RPMI8226 (cell line): ENCODE data around the gene SLCO3A1.
A peak's percentile ranks its signal among the peaks of the same experiment; 100 is the strongest.

Source experiments
- DNase-seq: peaks from one replicate; pipeline ENCODE4 v3.0.0-alpha.2; 2015

Gene SLCO3A1

DNA sequence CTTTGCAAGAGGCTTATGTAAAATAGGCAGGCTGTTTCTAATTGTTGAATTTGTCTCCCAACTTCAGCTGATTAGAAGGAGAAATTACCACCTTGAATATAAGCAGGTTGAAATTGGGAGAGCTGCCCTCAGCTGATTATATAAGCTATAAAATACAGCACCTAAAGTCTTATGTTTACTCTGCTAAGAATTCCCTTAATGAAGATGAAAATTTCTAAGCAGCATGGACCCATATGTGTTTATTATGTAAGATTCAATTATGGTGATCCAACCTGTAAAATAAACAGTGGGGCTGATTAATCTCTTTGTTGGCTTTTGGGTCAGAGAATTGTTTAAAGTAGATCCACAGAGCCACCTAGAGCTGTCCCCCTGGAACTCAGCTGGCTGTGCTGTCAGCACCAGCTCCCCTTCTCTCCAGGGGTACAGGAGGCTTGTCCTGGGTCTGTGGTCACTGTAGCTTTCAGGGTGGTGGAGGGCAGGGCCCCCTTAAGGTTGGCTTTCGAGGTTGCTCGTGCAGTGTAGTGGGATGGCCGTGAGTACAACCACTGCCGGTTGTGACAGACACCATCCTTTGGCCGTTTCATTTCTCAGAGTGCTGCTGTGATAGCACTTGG is 9.5 kb downstream of the SLCO3A1 start:
- DNase-seq = no peak

DNA sequence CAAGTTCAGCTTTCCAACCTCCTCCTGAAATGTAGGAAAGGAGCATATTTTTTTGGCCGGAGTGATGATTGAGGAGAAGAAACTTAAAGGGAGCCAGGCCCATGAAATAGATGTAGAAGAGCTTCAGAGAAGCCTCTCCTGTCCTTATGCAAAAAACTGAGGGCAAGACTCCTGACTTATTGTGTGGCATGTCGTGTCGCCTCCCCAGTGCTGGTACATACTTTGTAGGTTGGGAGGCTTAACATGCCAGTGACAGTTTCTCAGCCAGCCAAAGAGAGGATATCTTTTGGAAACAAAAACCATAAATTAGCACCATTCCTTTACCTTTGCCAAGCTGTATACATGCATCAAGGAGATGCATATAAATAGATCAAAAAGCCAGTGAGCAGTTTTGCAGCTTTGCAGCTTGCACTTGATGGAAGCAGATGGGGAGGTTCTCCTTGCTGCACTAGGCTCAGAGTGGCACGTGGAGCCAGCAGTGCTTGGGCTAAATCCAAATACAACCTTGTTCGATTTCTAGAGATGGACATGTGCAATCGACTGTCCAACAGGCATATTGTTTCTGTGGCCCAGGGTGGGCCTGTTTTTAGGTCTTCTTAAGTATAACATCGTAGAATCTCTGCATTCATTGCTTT is 10.2 kb downstream of the SLCO3A1 start:
- peak; percentile 57 for DNase-seq

DNA sequence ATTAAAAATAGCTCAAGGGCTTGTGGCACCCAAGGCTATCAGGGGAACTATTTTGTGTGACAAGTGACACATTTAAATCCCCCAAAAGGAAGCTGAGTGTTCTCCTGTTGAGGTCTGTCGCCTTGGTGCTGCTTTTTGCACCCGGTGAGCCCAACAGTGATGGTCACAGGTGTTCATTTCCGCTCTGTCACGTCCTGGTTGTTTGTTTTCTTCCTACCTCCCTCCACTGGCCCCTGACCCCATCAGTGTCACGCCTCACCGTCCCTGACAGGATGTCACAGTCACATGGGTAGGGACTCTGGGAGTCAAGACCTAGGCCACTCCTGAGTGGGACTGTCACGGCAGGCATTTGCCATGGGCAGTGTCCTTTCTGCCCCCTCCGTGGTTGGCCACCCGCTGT is 11.2 kb downstream of the SLCO3A1 start:
- DNase-seq = peak; percentile 52

DNA sequence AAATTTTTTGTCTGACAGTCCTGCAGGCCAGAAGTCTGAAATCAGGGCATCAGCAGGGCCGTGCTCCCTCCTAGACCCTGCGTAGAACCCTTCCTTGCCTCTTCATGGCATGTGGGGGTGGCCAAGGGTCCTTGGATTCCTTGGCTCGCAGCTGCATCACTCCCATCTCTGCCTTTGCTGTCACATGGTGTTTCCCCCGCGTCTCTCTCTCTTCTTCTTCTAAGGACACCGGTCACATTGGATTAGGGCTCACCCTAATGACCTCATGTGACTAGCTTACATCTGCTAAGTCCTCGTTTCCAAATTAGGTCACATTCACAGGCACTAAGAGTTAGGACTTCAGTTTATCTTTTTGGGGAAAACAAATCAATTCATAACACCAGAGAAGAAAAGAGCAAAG is 12.0 kb downstream of the SLCO3A1 start:
- no peak for DNase-seq

DNA sequence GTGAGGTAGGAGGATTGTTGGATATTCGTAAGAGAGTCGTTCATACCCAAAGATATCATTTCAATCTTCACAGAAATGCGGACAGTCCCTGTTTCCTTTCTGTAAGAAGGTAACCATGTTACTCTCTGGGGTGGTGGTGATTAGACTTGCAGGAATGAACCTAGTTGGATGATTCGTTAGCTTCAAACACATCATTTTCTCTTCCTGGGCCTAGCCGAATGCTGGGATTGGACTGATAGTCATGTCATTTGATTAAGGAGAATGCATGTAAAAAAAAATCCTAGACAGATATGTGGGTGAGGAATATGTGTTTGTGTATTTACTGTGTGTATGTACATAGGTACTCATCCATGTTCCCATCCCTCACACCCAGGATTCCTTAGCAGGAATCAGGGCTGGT is 12.4 kb downstream of the SLCO3A1 start:
- no peak for DNase-seq

DNA sequence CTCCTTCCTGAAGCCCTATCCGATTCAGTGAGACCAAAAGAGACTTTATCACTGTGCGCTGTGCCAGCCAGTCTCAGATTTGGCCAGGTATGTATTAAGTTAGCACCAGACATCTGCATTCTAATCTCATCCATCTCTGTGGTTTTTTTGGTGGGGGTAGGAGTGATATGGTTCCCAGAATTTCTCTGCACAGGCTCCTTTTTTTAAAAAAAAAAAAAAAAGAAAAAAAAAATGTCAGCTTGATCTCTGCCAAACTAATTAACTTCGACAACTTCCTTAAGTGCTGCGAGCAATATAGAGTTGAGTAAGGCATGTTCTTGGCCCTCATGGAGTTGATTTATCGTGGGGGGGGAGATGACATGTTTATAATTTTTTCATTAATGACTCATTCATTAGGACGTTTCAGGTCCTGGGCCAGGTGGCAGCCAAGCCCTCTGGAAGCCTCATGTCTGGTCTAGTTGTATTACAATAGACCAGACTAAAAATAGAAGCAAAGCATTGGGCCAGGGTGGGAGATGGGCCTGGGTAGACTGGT is 12.9 kb downstream of the SLCO3A1 start:
- DNase-seq = peak; percentile 64

DNA sequence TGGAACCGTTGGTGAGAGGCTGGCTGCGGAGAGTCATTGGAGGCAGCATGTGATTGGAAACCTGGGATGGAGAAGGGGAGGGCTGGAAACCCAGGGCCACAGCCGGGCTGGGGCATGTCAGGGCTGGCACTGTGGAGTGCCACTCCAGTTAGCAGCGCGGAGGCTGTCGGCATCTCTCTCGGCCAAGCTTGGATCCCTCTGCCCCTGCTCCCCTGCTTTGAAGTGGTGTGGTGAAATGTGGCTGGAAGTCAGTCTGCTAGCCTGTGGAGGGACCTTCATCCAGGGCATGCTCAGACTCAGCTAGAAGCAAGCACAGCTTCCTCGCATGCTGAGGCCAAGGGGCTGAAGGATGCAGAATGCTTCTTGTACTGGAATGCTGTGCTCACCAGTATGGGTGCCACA is 13.5 kb downstream of the SLCO3A1 start:
- DNase-seq = no peak

DNA sequence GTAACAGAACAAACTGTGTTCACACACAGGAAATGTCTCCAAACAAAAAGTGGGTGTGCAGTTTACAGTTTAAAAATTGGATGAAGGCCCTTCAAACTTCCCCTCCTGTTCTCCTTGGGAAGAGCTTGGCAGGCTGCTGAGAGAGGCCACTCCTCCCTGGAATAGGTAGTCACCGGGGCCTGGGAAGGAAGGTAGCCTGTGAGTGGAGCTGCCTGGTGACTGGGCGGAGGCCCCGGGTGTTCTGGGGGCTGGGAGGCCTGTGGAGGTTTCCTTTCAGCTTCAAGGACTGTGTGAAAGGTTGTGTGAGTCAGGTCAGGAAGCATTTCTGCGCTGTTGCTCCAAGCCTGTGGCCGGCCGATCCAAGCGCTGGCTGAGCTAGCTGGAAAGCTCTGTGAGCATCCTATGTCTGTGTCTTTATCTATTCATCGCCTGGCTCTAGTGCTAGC is 14.1 kb downstream of the SLCO3A1 start:
- DNase-seq = no peak

DNA sequence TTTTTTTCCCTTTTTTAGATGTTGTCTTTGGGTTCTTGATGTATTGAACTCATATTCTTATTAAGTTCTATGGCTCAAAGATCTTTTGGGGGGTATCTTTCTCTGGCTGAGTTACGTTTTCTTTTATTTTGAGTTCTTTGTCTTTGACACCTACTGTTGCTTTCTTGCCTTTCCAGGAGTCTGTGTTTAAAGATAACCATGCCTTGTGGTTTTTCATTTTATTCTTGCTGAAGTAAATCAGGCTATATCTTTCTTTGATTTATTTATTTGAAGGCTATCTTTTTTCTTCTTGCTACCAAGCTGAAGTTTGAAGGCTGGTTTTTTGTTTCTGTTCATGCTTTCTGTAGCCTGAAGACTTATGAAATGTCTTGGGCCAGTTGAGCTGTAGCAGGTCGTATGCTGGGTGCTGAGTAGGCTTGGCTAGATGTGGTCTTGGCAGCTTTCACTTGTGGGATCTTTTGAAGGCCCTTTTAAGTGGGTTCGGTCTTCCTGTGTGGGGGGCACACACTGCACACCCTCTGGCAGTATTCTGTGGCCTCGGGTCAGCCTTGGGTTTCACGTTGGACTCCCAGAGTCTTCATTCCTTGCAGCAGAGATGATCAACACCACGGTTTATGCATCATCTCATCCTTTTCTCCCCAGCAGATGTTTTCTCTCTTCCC is 17.5 kb downstream of the SLCO3A1 start:
- no peak for DNase-seq

DNA sequence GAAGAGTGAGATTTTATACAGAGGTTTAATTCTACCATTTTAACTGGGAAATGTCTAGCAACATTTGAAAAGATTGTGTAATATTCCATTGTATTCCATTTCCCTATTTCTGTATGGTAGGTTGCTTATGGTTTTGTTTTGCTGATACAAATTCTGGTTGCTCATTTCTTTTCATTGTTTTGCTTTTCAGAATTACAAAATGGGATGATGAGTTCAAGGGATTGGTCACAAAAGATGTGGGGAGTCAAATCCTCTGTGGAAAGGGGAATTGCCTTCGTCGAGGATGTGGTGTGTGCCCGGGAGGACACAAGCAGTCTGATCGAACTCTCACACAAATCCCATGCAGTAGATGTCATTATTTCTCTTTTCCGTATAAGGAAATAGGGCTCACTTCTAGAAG is 18.3 kb downstream of the SLCO3A1 start:
- DNase-seq = no peak

- DNase-seq = no peak
These were observed 19.0 kb downstream of the SLCO3A1 start for GRCh38 chr15:91872356-91873137.

DNA sequence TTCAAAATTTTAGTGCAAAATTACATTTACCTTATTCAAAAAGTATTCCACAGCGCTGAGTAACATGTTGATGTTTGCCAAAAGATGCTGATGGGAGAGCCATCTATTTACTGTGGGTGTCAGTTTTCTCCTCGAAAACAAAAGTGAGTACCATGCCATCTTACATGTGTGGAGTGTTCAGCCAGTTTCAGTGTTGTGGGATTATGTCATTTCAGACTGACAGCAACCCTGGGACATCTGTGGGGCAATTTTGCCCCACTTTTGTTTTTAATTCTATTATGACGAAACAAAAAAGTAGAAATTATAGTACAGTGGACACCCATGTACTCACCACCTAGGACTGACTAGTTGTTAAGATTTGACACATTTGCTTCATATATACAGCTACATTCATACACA is 19.6 kb downstream of the SLCO3A1 start:
- no peak for DNase-seq

- no peak for DNase-seq
These were observed 20.7 kb downstream of the SLCO3A1 start for GRCh38 chr15:91874171-91874570.

DNA sequence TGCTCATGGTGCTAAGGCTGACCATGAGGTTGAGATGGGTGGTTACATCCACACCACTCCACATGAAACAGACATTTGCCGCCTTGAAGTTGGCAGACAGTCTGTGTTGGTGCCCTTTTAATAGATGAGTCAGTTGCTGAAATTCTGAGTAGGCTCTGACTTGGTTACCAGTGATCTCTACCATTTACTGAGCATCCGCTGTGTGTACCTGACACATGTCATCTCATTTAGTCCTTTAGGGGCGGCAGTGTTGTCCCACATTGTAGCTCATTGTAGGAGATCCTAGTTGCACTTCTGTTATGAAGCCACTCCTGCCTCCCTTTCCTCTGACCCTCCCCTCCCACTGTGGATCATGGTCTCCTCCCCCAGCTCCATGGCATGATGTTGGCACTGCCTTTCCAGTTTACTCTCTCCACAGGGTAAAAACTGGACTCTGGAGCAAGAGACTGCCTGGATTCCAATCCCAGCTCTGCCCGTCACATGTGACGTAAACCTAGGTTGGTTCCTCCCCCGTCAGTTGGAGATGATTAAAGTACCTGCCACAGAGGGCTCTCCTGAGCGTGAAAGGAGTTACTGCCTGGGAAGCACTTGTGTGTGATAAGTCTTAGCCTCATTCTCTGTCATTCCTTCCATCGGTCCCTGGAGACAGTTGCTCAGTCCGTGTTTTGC is 21.6 kb downstream of the SLCO3A1 start:
- DNase-seq = no peak

GRCh38 chr15:91876187-91876586 is 22.7 kb downstream of the SLCO3A1 start:
- DNase-seq = no peak

DNA sequence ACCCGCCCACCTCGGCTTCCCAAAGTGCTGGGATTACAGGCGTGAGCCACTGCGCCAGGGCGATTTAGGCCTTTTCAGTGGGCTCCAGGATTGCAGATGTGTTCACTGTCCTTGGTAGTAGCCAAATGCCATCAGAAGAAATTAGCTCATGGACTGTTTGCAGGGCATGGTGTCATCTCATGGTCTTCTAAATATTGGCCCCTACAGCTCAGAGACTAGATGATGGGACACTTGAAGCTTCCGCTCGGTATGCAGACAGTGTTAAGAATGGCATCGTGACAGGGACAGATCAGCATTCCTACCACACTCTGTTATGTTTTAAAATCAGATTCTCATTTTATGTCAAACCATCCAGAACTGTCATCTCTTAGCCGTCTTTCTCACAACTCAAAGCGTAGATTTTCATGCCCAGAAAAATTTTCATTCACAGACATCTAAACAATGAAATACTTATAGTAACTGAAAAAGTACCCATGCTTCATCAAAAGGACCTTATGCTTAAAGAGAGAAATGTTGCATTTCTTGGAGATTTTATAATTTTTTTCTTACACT is 24.9 kb downstream of the SLCO3A1 start:
- no peak for DNase-seq

DNA sequence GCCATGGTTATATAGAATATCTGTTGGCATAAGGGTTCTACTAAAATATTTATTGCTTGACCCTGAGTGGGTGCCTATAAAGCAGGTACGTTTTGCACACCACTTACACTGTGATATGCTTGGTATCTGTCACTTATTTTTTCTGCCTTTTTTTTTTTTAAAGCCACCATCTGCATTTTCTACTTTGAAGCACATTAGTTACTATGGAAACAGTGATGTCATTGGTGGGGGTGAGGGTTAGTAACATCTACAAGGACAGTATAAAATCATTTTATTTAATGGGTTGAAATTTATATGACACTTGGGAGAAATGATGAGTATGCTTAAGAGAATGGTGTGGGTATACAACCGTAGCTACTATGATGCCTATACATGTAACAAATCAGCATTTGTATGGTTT is 25.6 kb downstream of the SLCO3A1 start:
- DNase-seq = no peak

- no peak for DNase-seq
These were observed 26.9 kb downstream of the SLCO3A1 start for GRCh38 chr15:91880373-91880772.

- DNase-seq = no peak
These were observed 28.2 kb downstream of the SLCO3A1 start for GRCh38 chr15:91881569-91882297.

GRCh38 chr15:91882858-91883586 is 29.5 kb downstream of the SLCO3A1 start:
- DNase-seq = peak; percentile 26

- no peak for DNase-seq
These were observed 31.1 kb downstream of the SLCO3A1 start for GRCh38 chr15:91884606-91885005.
